ENCODE results near the gene RAVER2.

RAVER2 gene

DNA sequence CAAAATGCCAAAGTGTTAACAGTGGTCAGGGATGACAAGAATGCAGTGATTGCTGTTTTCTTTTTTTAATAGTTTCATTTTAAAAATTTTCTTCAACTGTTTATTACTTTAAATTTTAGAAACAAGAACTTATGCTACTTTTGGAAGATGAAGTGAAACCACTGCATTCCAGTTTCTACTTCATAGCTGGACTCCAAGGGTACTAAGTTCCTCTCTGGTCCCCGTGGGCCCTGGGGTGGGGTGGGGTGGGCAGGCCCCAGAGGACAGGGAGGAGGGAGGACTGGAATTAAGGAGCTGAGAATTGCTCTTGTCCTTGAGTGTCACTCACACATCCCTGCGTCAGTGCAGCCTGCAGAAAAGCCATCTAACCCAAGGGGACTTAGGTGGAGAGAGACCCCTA lies 97.3 kb downstream of the RAVER2 start:
- H3K9me3 ChIP-seq (ENCODE audit: low read length) = no peaks in the 10 kb centered on the region
- H3K36me3 ChIP-seq (ENCODE audit: insufficient read depth, low read length) = peaks cover 21% of the 10 kb centered on the region
- no peaks in the 10 kb centered on the region for H3K27me3 ChIP-seq (ENCODE audit: insufficient read depth, low read length)
- no peaks in the 10 kb centered on the region for H3F3A ChIP-seq (ENCODE audit: insufficient read depth, low read length)
- H3K4me1 ChIP-seq (ENCODE audit: insufficient read depth, low read length, severe bottlenecking) = no peaks in the 10 kb centered on the region
- no peak overlapping the region for H3K27ac ChIP-seq (ENCODE audit: low read depth, low read length, poor library complexity, severe bottlenecking)
- H3K4me3 ChIP-seq (ENCODE audit: low read depth, low read length, poor library complexity, severe bottlenecking) = no peak overlapping the region
- H4K20me1 ChIP-seq (ENCODE audit: insufficient read depth, low read length) = no peaks in the 10 kb centered on the region
- H3K4me2 ChIP-seq (ENCODE audit: low read length) = no peak overlapping the region
- no peak overlapping the region for H2AFZ ChIP-seq (ENCODE audit: low read length)
- TF ChIP-seq, protein P1, sequence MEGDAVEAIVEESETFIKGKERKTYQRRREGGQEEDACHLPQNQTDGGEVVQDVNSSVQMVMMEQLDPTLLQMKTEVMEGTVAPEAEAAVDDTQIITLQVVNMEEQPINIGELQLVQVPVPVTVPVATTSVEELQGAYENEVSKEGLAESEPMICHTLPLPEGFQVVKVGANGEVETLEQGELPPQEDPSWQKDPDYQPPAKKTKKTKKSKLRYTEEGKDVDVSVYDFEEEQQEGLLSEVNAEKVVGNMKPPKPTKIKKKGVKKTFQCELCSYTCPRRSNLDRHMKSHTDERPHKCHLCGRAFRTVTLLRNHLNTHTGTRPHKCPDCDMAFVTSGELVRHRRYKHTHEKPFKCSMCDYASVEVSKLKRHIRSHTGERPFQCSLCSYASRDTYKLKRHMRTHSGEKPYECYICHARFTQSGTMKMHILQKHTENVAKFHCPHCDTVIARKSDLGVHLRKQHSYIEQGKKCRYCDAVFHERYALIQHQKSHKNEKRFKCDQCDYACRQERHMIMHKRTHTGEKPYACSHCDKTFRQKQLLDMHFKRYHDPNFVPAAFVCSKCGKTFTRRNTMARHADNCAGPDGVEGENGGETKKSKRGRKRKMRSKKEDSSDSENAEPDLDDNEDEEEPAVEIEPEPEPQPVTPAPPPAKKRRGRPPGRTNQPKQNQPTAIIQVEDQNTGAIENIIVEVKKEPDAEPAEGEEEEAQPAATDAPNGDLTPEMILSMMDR (IDR thresholded peaks at IDR 0.05; ENCODE audit: low read length) = no peak
- no peak for TF ChIP-seq EZH2 (IDR thresholded peaks at IDR 0.05; ENCODE audit: borderline replicate concordance, low read length)
- no peaks in the 10 kb centered on the region for H3K79me2 ChIP-seq (ENCODE audit: insufficient read depth, low read length)
- no peaks in the 10 kb centered on the region for H3K9me2 ChIP-seq (ENCODE audit: low read depth, low read length)
- H3K9ac ChIP-seq (ENCODE audit: low read length) = no peak overlapping the region

DNA sequence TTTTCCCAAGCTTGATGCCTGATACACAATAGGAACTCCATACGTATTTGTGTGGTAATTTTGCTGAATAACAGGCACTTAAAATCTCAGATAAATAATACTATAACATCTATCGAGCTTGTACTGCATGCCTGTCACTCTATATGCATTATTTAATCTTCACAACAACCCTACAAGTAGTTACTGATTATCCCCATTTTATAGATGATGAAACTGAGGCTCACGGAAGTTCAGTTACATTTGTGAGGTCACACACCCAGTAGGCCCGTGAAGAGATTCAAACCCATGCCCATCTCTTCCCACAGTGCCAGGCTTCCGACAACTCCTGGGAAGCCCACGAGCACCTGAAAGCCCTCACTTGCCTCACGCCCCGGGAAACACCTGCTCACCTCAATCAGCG lies 98.8 kb downstream of the RAVER2 start:
- no peak overlapping the region for H2AFZ ChIP-seq (ENCODE audit: low read length)
- H3K9me3 ChIP-seq (ENCODE audit: low read length) = no peaks in the 10 kb centered on the region
- no peak overlapping the region for H3K4me3 ChIP-seq (ENCODE audit: low read depth, low read length, poor library complexity, severe bottlenecking)
- H3K4me1 ChIP-seq (ENCODE audit: insufficient read depth, low read length, severe bottlenecking) = no peaks in the 10 kb centered on the region
- H3K9ac ChIP-seq (ENCODE audit: low read length) = no peak overlapping the region
- no peaks in the 10 kb centered on the region for H3K79me2 ChIP-seq (ENCODE audit: insufficient read depth, low read length)
- H3F3A ChIP-seq (ENCODE audit: insufficient read depth, low read length) = no peaks in the 10 kb centered on the region
- H4K20me1 ChIP-seq (ENCODE audit: insufficient read depth, low read length) = no peaks in the 10 kb centered on the region
- H3K27ac ChIP-seq (ENCODE audit: low read depth, low read length, poor library complexity, severe bottlenecking) = no peak overlapping the region
- H3K9me2 ChIP-seq (ENCODE audit: low read depth, low read length) = no peaks in the 10 kb centered on the region
- H3K27me3 ChIP-seq (ENCODE audit: insufficient read depth, low read length) = no peaks in the 10 kb centered on the region
- no peak overlapping the region for H3K4me2 ChIP-seq (ENCODE audit: low read length)
- TF ChIP-seq, protein P1 (IDR thresholded peaks at IDR 0.05; ENCODE audit: low read length) = no peak
- TF ChIP-seq EZH2 (IDR thresholded peaks at IDR 0.05; ENCODE audit: borderline replicate concordance, low read length) = no peak
- peaks cover 6% of the 10 kb centered on the region; the same call in 1 of the 2 replicates for H3K36me3 ChIP-seq (ENCODE audit: insufficient read depth, low read length)

DNA sequence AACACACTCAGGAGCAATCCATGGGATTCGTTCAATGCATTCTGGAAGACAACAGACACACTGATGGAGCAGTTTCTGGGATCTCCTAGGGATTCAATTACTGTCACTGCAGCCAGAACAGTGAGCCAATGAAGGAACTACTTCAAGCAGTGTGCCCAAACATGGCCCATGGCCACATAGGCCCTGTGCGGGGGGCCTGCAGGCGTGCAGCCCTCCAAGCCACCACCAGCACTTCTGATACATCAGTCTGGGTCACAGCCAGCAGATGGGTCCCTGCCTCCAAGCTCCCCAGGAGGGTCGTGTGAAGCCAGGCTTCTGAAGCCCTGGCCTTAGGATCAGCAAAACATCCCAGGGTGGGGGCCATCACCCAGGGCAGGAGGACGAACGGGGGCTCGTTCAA lies 99.3 kb downstream of the RAVER2 start:
- H3K4me1 ChIP-seq (ENCODE audit: insufficient read depth, low read length, severe bottlenecking) = no peaks in the 10 kb centered on the region

More for the DNA sequence above, 99.3 kb downstream of the RAVER2 start:
- TF ChIP-seq, protein P1 (IDR thresholded peaks at IDR 0.05; ENCODE audit: low read length) = no peak
- TF ChIP-seq EZH2 (IDR thresholded peaks at IDR 0.05; ENCODE audit: borderline replicate concordance, low read length) = no peak
- Histone ChIP-seq H2AFZ (ENCODE audit: low read length) (no peak overlapping the region), H4K20me1 (ENCODE audit: insufficient read depth, low read length) (no peaks in the 10 kb centered on the region), H3K4me2 (ENCODE audit: low read length) (no peak overlapping the region), H3K9me3 (ENCODE audit: low read length) (no peaks in the 10 kb centered on the region), H3F3A (ENCODE audit: insufficient read depth, low read length) (no peaks in the 10 kb centered on the region), H3K36me3 (ENCODE audit: insufficient read depth, low read length) (peaks cover 6% of the 10 kb centered on the region; the same call in 1 of the 2 replicates), H3K9me2 (ENCODE audit: low read depth, low read length) (no peaks in the 10 kb centered on the region), H3K27ac (ENCODE audit: low read depth, low read length, poor library complexity, severe bottlenecking) (no peak overlapping the region), H3K27me3 (ENCODE audit: insufficient read depth, low read length) (no peaks in the 10 kb centered on the region), H3K79me2 (ENCODE audit: insufficient read depth, low read length) (no peaks in the 10 kb centered on the region), H3K9ac (ENCODE audit: low read length) (no peak overlapping the region), H3K4me3 (ENCODE audit: low read depth, low read length, poor library complexity, severe bottlenecking) (no peak overlapping the region)

Data from OCI-LY1 (cell line).